HG03159 (cell line): ENCODE results near the gene ITGAE.
"Not testable (repeated sequence)": the region's sequence is repeated elsewhere in the genome, so short reads cannot be mapped to it uniquely, and the experiment has no call there.

Source experiments
- ATAC-seq: cut with Tn5 transposase; IDR thresholded peaks from one replicate; pipeline ENCODE4 v1.9.1; 2021; ENCODE audit warnings: mild to moderate bottlenecking, moderate library complexity; ENCODE audit not compliant: unreplicated experiment

ITGAE gene

GRCh38 chr17:3761918-3762380 lies 39.0 kb downstream of the ITGAE start:
- ATAC-seq, result no peak

DNA sequence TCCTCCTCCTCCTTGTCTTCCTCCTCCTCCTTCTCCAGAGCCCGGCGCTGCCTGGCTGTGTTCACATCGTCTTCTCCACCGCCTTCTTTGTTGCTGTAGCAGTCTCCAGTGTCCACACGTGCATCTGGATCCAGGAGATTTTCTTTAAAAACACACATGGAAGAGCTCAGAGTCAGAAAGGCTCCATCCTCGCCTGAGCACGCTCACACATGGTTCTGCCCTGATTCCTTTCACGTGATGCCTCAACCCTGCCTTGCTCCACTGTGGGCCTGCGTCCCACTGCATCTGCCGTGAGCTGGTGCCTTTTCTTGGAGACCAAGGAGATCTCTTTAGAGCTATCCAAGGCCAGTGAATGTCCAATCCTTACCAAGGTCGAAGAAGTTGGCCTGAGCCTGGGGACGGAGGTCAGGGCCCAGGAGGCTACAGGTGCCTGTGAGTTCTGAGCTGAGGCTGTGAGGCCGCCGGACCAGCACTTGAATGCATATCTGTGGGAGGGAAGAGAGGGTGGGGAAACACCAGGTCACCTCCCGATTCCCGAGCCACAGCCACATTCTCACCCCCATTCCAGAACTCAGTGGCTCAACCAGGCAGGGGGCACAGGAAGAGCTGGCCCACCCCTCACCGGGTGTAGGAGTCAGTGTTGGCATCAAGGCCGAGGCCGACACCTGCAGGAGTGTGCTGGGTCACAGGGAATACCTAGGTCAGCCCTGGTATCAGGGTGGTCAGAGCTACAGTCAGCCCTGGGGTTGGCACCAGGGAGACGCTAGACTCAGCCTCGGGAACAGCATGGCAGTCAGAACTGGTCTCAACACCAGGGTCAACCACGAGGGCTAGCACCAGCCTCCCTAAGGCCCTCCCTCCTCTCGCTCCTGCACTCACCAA lies 39.7 kb downstream of the ITGAE start:
- no peak for ATAC-seq

- no peak for ATAC-seq
Observed at GRCh38 chr17:3759597-3760216, 41.3 kb downstream of the ITGAE start.

DNA sequence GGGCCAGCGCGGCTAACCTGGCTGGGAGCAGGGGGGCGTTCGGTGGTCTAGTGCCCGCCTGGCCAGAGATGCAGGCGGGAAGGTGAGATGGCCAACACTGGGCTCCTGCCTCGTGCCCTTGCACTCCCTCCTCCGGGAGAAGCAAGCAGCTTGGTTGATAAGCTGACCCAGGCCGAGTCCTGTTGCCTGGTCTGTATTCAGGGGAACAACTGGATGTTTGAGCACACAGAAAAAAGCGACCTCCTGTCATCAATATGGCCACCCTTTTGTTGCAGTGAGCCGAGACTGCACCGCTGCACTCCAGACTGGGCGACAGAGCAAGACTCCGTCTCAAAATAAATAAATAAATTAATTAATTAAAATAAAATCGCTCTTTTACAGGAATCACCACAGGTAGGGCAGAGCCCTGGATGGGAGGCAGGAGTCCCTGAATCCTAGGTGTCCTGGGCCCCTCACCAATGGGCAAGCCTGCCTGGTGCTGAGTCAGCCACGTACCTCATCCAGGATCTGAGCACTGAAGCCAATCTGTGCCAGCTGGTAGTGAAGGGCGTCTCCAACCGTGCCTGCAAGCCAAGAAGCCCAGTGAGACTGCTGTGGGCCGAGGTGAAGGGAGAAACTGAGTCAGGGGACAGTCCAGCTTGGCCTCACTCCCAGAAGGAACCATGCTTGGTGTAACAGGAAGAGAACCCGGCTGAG lies 45.5 kb downstream of the ITGAE start:
- no peak for ATAC-seq

DNA sequence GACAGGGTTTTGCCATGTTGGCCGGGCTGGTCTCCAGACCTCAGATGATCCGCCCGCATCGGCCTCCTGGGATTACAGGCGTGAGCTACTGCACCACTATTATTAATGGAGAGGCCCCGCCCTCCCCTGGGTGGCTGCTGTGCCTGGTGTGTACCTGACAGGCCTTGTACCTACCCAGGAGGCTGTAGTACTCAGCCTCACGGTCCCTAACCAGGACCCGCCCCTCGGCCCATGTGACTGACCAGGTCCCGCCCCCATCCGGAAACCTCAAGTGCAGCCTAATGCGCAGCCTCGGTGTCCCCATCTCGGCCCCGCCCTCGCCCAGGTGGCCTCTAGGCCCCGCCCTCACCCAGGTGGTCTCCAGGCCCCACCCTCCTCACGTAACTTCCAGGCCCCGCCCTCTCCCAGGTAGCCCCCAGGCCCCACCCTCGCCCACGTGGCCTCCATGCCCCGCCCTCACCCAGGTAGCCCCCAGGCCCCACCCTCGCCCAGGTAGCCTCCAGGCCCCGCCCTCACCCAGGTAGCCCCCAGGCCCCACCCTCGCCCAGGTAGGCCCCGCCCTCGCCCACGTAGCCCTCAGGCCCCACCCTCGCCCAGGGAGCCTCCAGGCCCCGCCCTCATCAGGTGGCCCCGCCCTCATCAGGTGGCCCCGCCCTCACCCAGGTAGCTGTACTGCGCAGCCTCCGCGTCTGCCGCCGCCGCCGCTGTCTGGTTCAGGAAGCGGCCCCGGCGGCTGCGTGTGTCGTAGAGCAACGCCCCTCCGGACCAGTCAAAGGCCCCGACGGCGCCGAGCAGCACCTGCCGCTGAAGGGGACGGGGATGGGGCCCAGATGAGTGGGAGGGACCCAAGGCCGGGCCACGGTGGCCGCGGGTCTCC lies 46.3 kb downstream of the ITGAE start:
- ATAC-seq, result no peak

- ATAC-seq, result no peak
Observed at GRCh38 chr17:3754066-3754457, 46.9 kb downstream of the ITGAE start.

GRCh38 chr17:3753624-3754023 lies 47.4 kb downstream of the ITGAE start:
- ATAC-seq, result no peak

DNA sequence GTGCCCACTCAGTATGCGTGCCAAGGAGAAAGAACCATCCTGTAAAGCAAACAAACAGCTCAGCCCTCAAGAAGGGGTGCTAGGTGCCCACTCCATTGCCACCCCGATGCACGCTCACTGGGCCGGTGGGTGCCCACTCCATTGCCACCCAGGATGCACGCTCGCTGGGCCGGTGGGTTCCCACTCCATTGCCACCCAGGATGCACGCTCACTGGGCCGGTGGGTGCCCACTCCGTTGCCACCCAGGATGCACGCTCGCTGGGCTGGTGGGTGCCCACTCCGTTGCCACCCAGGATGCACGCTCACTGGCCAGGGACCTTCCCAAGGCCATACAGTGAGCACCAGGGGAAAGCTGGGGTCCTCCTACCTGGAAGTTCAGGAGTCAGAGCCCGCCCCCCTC lies 49.2 kb downstream of the ITGAE start:
- ATAC-seq, result no peak

- ATAC-seq, result no peak
Observed at GRCh38 chr17:3750926-3751325, 50.1 kb downstream of the ITGAE start.

GRCh38 chr17:3750296-3750695 lies 50.7 kb downstream of the ITGAE start:
- no peak for ATAC-seq

- ATAC-seq, result no peak
Observed at GRCh38 chr17:3748576-3748975, 52.4 kb downstream of the ITGAE start.

DNA sequence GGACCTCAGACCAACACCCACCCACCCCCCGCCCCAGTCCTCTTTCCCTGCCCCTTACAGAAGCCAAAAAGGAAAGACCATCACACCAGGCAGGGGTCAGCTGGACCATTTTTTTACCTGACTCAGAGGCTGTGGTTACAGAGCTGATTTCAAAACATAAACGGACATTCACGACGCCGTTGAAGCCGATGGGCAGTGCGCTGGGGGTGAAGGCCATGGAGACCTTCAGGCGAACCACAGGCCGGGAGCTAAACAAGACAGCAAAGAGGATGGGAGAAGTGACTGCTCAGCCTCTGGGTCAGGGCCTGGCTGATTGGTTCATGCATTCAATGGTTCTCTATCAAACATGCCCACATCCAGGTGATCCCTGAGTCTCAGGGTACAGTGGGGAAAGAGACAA lies 53.2 kb downstream of the ITGAE start:
- no peak for ATAC-seq

DNA sequence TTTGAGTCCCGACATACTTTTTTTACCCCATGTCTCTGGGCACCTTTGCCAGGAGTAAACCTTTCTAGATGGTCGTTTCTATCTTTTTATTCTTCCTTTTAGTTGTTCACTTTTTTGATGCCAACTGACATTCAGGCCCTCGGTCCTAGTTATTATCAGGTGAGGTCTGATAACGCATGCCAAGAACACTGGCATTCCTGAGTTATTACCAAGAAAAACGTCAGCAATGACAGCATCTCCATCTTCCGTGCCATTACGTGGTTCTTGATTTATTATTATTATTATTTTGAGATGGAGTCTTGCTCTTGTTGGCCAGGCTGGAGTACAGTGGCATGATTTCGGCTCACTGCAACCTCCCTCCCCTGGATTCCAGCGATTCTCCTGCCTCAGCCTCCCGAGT lies 55.9 kb downstream of the ITGAE start:
- ATAC-seq, result no peak

DNA sequence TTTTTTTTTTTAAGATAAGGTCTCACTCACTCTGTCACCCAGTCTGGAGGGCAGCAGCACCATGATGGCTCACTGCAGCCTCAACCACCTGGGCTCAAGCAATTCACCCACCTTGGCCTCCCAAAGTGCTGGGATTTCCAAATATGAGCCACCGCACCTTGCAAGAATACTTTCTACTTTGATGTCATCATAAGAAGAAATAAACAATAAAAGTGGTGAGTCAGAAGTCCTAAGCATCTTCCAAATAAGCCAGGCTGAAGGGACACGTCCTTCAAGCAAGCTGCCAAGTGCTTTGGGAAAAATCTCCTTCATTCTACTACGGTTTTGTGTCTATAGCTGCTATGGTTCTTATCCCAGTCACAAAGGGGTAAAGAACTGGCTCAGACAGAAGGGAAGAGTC lies 57.0 kb downstream of the ITGAE start:
- ATAC-seq, result no peak

DNA sequence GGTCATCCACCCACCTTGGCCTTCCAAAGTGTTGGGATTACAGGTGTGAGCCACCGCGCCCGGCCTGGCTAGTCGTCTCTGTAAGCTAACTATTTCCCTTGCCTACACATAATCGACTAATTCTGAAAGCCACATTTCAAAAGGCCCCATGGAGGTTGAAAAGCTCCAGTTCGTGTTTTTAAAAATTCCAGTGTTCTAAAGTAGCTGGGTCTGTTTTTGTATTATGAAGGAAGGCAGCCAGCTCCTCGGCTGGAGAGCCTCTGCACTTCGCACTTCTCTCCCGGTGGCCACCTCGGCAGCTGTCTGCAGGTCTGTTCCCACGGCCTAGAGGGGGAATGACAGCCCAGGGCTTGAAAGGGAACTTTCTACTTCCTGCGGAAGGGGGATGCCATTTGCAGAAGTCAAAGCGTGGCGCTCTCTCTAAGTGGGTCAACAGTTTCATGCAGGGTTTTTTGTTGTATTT lies 60.3 kb downstream of the ITGAE start:
- no peak for ATAC-seq

GRCh38 chr17:3739422-3740124 lies 61.4 kb downstream of the ITGAE start:
- ATAC-seq, result no peak

GRCh38 chr17:3738562-3739295 lies 62.3 kb downstream of the ITGAE start:
- no peak for ATAC-seq

DNA sequence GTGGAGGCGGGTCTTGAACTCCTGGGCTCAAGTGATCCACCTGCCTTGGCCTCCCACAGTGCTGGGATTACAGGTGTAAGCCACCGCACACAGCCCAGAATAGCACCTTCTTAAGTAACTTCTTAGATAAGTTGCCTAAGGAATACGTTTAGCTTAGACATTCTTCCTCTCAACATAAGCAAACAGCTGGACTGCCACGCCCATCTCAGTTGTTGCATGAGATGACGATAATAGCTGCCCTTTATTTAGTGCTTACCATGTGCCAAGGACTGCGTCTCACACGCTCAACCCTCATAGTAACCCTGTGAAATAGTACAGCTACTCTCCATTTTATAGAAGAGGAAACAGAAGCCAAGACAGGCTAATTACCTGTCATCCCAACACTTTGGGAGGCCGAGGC lies 65.5 kb downstream of the ITGAE start:
- no peak for ATAC-seq

GRCh38 chr17:3734911-3735276 lies 66.1 kb downstream of the ITGAE start:
- not testable (repeated sequence) for ATAC-seq
